IPS-15b (cell line): ENCODE results near the gene LIM2.

Experiments
- H3K27me3 ChIP-seq: one replicate; pipeline ENCODE4 v1.6.1; 2013; ENCODE audit warnings: low read length; ENCODE audit not compliant: control insufficient read depth, insufficient read depth
- H3K36me3 ChIP-seq: one replicate; pipeline ENCODE4 v1.6.1; 2013; ENCODE audit warnings: low read length; ENCODE audit not compliant: control insufficient read depth, insufficient read depth
- H3K4me1 ChIP-seq: one replicate; pipeline ENCODE4 v1.6.1; 2013; ENCODE audit warnings: mild to moderate bottlenecking, low read length; ENCODE audit not compliant: control insufficient read depth, insufficient read depth
- H3K4me3 ChIP-seq: one replicate; pipeline ENCODE4 v1.5.1; 2013; ENCODE audit warnings: low read depth, low read length
- H3K9ac ChIP-seq: one replicate; pipeline ENCODE4 v1.6.1; 2013; ENCODE audit warnings: low read depth, mild to moderate bottlenecking, low read length
- H3K9me3 ChIP-seq: one replicate; pipeline ENCODE4 v1.6.1; 2013; ENCODE audit warnings: mild to moderate bottlenecking, low read length; ENCODE audit not compliant: control insufficient read depth, insufficient read depth

Gene LIM2

GRCh38 chr19:51330366-51330765, 57.4 kb downstream of the LIM2 start:
- Histone ChIP-seq H3K9me3 (no peaks in the 10 kb centered on the region), H3K27me3 (peaks cover 9% of the 10 kb centered on the region), H3K36me3 (peaks cover 19% of the 10 kb centered on the region), H3K4me3 (no peak overlapping the region), H3K9ac (no peak overlapping the region), H3K4me1 (no peaks in the 10 kb centered on the region)
